ENCODE results near the gene RPL35. TPM values are rescaled to one million over a fixed set of nuclear protein-coding genes. Genes with fewer than 3 reads are reported as not detected.

RPL35 gene
- 1,671 and 1,735 TPM in 2 replicates for total RNA-seq

DNA sequence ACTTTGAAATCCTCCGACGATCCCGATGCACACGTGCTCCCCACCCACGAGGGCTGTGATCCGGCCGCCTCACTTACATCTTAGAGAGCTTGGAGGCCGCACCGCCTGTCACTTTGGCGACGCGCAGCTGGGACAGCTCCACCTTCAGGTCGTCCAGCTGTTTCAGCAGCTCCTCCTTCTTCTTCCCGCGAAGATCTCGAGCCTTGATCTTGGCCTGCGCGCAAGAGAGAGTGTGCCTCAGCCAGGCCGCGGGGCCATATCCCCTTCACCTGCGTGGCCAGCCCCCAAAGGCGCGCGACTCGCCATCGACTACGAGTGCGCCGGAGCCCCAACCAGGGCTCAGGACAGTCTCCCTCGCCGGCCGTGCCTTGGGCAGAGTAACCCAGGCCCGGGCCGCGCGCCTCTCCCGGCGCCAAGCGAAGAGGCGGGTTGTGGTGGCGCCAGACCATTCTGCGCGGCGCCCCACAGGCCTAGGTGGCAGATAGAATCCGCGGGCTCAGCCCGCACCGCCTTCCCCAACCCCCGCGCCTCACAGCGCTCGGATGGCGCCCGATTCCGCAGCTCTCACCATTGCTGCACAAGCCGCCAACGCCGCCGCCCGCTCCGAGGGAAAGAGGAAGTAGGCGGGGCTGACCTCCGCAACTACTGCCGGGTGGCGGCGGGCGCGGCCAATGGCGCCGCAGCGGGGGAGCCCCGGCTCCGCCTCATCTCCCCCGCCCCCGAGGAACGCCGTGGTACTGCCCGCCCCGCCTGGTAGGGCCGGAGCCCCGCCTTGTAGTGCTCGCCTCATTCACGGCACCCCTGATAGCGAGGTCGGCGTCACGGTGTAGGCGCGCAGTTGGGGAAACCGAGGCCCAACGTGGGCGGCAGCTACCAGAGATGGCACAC is at the start of gene RPL35, which contains the start of gene ARPC5L:
Gene RPL35, minus strand, starts transcription at position 616 of the 888 bp plus-strand sequence. Its CDS starts 45 bp downstream, at position 571.
Gene ARPC5L, plus strand, starts transcription at position 789 of the 888 bp plus-strand sequence. CDS start 7,161 bp downstream, outside the sequence.
- intact Hi-C loops (cut with micrococcal nuclease) = loop anchor here (1.0 to 5.0 kb wide), 4 partner anchors 8 to 281 kb away; partner anchors contain the start of genes GOLGA1, SCAI and WDR38
- no peaks in the 10 kb centered on the region for H3K27me3 Mint-ChIP-seq (ENCODE audit: low read depth)
- H3K27ac Mint-ChIP-seq = peak within 1 kb of the TSS; percentile 98
- DNase-seq (ENCODE audit: low spot score) = peak; percentile 94
- H3K4me1 Mint-ChIP-seq (ENCODE audit: low read depth) = peaks cover 19% of the 10 kb centered on the region
- H3K9me3 Mint-ChIP-seq = no peaks in the 10 kb centered on the region
- H3K36me3 Mint-ChIP-seq (ENCODE audit: low read depth) = peaks cover 51% of the 10 kb centered on the region
- H3K4me3 Mint-ChIP-seq (ENCODE audit: low read depth) = peak within 1 kb of the TSS; percentile 94

DNA sequence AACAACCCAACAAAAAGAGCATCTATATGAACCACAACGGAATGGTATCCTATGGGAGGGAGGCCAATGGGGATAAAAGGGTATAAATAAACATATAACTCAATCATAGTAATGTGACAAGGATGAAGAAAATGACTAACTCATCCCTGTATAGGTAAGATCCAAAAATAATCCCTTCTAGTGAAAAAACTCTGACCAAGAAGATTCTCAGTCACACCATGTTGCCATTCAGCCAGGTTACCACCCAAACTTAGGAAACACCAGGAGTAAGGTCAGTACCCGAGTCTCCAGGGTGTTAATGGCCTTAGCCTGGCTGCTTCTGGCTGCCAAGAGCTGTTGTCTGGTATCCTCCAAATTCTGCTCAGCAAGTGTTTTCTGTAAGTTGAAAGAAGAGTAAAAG is 46.3 kb upstream of the RPL35 start:
- Mint-ChIP-seq H3K36me3 (ENCODE audit: low read depth) (peaks cover 40% of the 10 kb centered on the region), H3K27me3 (ENCODE audit: low read depth) (no peaks in the 10 kb centered on the region), H3K9me3 (no peaks in the 10 kb centered on the region), H3K27ac (no peak overlapping the region), H3K4me1 (ENCODE audit: low read depth) (no peaks in the 10 kb centered on the region), H3K4me3 (ENCODE audit: low read depth) (no peak overlapping the region)
- intact Hi-C loops (cut with micrococcal nuclease) = no loop called here
- DNase-seq (ENCODE audit: low spot score) = no peak

DNA sequence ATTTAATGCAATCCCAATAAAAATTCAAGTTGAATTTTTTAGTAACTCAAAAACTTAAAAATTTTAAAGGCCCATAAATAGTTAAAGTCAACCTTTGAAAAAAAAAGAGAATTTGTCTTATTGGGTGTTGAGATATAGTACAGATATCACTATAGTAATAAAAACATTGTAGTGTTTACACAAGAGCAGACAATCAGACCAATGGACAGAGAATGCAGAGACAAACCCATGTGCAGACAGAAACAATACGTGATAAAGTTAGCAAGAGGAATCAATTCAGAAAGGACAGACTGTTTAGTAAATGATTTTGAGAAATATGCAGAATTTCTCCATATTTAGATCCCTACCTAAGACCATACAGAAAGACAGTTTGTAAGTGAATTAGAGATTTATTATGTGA is 45.2 kb upstream of the RPL35 start:
- no peaks in the 10 kb centered on the region for H3K4me1 Mint-ChIP-seq (ENCODE audit: low read depth)
- no peak overlapping the region for H3K4me3 Mint-ChIP-seq (ENCODE audit: low read depth)
- H3K36me3 Mint-ChIP-seq (ENCODE audit: low read depth) = peaks cover 42% of the 10 kb centered on the region

DNA sequence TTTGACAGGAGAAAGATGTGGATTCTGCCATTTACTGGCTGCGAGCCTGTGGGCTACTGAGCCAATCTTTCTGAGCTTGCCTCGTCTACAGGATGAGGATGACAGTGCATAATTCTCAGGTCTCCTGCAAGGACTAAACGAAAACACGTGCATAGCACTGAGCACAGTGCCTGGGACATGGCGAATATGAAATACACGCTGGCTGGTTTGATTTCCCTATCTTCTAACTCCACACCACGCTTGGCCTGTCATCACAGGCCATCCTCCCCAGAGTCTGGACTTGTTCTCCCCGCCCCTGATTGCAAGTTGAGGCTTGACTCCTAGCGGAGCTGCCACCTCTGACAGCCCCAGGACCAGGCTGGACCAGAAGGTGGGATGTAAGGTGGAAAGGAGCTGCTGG is 38.1 kb upstream of the RPL35 start:
- H3K27me3 Mint-ChIP-seq (ENCODE audit: low read depth) = no peaks in the 10 kb centered on the region
- no peak for DNase-seq (ENCODE audit: low spot score)
- peaks cover 34% of the 10 kb centered on the region for H3K36me3 Mint-ChIP-seq (ENCODE audit: low read depth)
- H3K27ac Mint-ChIP-seq = no peak overlapping the region
- peaks cover 1% of the 10 kb centered on the region for H3K4me1 Mint-ChIP-seq (ENCODE audit: low read depth)
- no peak overlapping the region for H3K4me3 Mint-ChIP-seq (ENCODE audit: low read depth)
- intact Hi-C loops (cut with micrococcal nuclease) = no loop called here
- no peaks in the 10 kb centered on the region for H3K9me3 Mint-ChIP-seq

More for the DNA sequence above, 45.2 kb upstream of the RPL35 start:
- intact Hi-C loops (cut with micrococcal nuclease) = no loop called here
- no peaks in the 10 kb centered on the region for H3K9me3 Mint-ChIP-seq
- no peak for DNase-seq (ENCODE audit: low spot score)
- H3K27ac Mint-ChIP-seq = no peak overlapping the region
- H3K27me3 Mint-ChIP-seq (ENCODE audit: low read depth) = no peaks in the 10 kb centered on the region

DNA sequence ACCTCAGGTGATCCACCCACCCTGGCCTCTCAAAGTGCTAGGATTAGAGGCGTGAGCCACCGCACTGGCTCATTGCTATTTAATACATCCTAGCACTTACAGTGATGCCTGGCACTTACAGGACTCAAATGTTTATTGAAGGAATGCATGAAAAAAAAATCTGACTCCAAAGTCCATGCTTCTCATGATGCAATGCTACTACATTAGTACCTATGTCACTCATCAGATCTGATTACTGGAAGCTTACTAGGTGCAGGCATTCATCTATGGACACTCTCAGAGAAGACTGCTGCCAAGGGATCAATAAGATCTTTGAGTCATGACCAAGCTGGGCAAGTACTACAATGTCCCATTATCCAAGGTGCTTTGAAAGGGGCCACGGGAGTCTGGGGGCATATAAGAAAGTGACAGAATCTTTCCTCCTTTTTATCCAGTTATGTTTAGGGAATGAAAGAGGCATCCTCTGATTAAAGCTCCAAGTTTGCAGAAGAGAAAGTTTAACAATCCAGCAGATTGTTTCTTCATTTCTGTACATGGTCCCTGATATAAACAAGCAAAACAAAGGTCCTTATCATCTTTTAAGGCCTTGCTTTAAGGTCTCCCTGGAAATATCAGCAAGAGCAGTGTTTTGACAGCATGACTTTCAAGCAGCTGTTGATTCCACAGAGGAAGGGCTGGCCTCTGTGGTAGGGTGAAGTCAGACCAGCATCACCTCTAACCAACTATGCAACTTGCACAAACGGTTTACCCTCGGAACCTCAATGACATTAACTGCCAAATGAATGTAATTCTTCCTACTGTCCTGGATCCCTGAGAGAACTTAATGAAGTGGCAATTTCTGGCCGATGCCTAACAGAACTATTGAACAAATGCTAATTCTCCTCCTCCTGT is 36.1 kb upstream of the RPL35 start:
- no peak for DNase-seq (ENCODE audit: low spot score)
- Mint-ChIP-seq H3K4me1 (ENCODE audit: low read depth) (peaks cover 4% of the 10 kb centered on the region), H3K36me3 (ENCODE audit: low read depth) (peaks cover 34% of the 10 kb centered on the region), H3K27me3 (ENCODE audit: low read depth) (no peaks in the 10 kb centered on the region), H3K27ac (no peak overlapping the region), H3K9me3 (no peaks in the 10 kb centered on the region), H3K4me3 (ENCODE audit: low read depth) (no peak overlapping the region)
- intact Hi-C loops (cut with micrococcal nuclease) = no loop called here

DNA sequence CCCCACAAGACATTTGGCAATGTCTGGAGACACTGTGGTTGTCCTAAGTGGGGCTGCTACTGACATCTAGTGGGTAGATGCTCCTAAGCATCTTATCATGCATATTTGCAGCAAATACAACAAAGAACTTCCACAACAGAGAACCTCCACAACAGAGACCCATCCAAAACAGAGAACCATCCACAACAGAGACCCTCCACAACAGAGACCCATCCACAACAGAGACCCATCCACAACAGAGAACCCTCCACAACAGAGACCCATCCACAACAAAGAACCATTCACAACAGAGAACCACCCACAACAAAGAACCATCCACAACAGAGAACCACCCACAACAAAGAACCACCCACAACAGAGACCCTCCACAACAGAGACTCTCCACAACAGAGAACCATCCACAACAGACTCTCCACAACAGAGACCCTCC is 33.0 kb upstream of the RPL35 start:
- intact Hi-C loops (cut with micrococcal nuclease) = loop anchor here (1.0 to 2.0 kb wide), 2 partner anchors 24 to 120 kb away; no protein-coding TSS in a partner anchor
- no peaks in the 10 kb centered on the region for H3K27me3 Mint-ChIP-seq (ENCODE audit: low read depth)
- H3K27ac Mint-ChIP-seq = peak overlapping the region; percentile 0
- H3K4me1 Mint-ChIP-seq (ENCODE audit: low read depth) = peaks cover 4% of the 10 kb centered on the region
- peak; percentile 16 for DNase-seq (ENCODE audit: low spot score)
- H3K4me3 Mint-ChIP-seq (ENCODE audit: low read depth) = no peak overlapping the region
- H3K9me3 Mint-ChIP-seq = no peaks in the 10 kb centered on the region
- peaks cover 39% of the 10 kb centered on the region for H3K36me3 Mint-ChIP-seq (ENCODE audit: low read depth)

DNA sequence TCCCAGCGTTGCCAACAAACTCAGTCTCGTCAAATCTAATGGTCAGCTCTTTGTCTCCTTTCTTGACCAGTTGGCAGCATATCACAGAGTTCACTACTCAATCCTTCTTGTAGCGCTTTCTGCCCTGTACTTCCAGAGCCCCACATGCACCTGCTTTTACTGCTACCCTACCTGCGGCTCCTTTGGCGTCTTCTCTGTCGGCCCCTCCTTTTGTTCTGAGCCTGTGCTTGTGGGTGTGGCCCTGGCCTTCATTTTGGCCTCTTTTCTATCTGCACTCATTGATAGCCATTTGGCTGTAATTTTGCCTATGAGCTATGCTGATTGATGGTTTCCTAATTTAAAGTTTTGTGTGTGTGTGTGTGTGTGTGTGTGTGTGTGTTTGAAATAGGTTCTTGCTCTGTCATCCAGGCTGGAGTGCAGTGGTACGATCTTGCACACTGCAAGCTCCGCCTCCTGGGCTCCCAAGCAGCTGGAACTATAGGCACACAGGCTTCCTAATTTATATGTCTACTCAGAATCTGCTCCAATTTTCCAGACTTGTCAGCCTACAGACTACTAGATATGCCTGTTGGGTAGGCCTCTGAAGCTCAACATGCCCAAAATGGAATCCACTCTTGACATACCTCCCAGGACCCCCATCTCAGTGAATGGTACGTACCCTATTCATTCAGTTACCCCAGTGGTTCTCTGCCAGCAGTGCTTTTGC is 32.4 kb upstream of the RPL35 start:
- intact Hi-C loops (cut with micrococcal nuclease) = loop anchor here (1.0 to 2.0 kb wide), 2 partner anchors 23 to 120 kb away; no protein-coding TSS in a partner anchor
- H3K27me3 Mint-ChIP-seq (ENCODE audit: low read depth) = no peaks in the 10 kb centered on the region
- H3K27ac Mint-ChIP-seq = no peak overlapping the region
- no peak overlapping the region for H3K4me3 Mint-ChIP-seq (ENCODE audit: low read depth)
- peaks cover 4% of the 10 kb centered on the region for H3K4me1 Mint-ChIP-seq (ENCODE audit: low read depth)
- no peak for DNase-seq (ENCODE audit: low spot score)
- H3K36me3 Mint-ChIP-seq (ENCODE audit: low read depth) = peaks cover 45% of the 10 kb centered on the region
- H3K9me3 Mint-ChIP-seq = no peaks in the 10 kb centered on the region

DNA sequence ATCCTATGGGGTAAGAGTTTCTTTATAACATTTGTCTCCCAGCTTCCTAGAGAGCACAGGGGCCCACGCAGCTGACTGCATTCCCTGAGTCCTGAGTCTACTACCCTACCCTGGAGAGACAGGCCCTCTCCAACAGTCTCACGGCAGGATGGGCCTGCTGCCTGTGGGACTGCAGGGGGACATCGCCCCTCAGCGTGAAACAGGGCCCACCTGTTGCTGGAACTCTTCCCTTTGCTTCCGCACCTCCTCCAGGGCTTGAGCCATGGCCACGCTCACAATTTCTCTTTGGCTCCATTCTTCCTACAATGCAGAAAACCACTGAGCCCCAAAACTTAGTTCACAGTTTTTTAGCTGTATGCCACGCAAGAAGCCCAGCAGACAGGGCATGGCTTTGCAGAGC is 28.4 kb upstream of the RPL35 start:
- no peak overlapping the region for H3K4me3 Mint-ChIP-seq (ENCODE audit: low read depth)
- no peaks in the 10 kb centered on the region for H3K9me3 Mint-ChIP-seq
- intact Hi-C loops (cut with micrococcal nuclease) = no loop called here
- H3K27me3 Mint-ChIP-seq (ENCODE audit: low read depth) = no peaks in the 10 kb centered on the region
- no peak for DNase-seq (ENCODE audit: low spot score)
- H3K4me1 Mint-ChIP-seq (ENCODE audit: low read depth) = peaks cover 4% of the 10 kb centered on the region
- no peak overlapping the region for H3K27ac Mint-ChIP-seq
- peaks cover 52% of the 10 kb centered on the region for H3K36me3 Mint-ChIP-seq (ENCODE audit: low read depth)

DNA sequence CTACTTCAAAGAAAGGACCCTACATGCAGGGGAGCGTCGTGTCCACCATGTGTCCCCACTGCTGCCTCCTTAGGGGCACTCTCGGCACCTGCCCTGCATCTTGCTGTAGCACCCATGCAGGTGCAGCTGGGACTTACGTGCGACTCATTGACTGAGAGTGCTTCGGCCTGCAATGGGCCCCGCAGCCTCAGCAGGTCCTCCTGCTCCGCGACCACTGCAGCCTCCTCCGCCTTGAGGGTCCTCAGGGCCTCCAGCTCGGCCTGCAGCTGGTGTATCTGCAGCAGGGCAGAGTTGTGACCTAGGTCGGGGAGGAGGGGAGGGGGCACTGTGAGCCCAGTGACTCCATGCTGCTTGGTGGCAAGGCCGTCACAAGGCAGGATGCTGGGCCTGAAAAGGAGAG is 27.2 kb upstream of the RPL35 start:
- Mint-ChIP-seq H3K27me3 (ENCODE audit: low read depth) (no peaks in the 10 kb centered on the region), H3K4me1 (ENCODE audit: low read depth) (no peaks in the 10 kb centered on the region), H3K4me3 (ENCODE audit: low read depth) (no peak overlapping the region), H3K27ac (no peak overlapping the region), H3K36me3 (ENCODE audit: low read depth) (peaks cover 56% of the 10 kb centered on the region), H3K9me3 (no peaks in the 10 kb centered on the region)
- intact Hi-C loops (cut with micrococcal nuclease) = no loop called here
- no peak for DNase-seq (ENCODE audit: low spot score)

DNA sequence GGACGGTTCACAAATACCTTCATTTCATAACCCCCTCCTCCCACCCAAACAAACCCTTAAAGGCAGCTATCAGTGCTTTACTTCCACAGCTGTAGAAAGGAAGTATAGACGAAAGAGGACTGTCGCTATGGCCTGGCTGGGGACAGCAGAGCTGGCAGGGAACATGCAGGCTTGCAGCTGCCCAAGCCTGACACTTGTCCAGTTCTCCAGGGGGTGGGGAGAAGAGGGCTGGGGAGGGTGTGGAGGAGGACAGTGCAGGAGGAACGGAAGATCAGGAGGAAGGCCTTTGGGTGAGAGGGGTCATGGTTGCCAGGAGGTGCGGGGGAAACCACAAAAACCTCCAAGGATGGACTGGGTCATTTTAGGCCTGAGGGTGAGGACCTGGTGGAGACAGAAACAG is 26.1 kb upstream of the RPL35 start:
- intact Hi-C loops (cut with micrococcal nuclease) = no loop called here
- DNase-seq (ENCODE audit: low spot score) = no peak
- H3K27ac Mint-ChIP-seq = no peak overlapping the region
- H3K36me3 Mint-ChIP-seq (ENCODE audit: low read depth) = peaks cover 50% of the 10 kb centered on the region
- no peaks in the 10 kb centered on the region for H3K4me1 Mint-ChIP-seq (ENCODE audit: low read depth)
- no peak overlapping the region for H3K4me3 Mint-ChIP-seq (ENCODE audit: low read depth)
- no peaks in the 10 kb centered on the region for H3K27me3 Mint-ChIP-seq (ENCODE audit: low read depth)
- no peaks in the 10 kb centered on the region for H3K9me3 Mint-ChIP-seq

DNA sequence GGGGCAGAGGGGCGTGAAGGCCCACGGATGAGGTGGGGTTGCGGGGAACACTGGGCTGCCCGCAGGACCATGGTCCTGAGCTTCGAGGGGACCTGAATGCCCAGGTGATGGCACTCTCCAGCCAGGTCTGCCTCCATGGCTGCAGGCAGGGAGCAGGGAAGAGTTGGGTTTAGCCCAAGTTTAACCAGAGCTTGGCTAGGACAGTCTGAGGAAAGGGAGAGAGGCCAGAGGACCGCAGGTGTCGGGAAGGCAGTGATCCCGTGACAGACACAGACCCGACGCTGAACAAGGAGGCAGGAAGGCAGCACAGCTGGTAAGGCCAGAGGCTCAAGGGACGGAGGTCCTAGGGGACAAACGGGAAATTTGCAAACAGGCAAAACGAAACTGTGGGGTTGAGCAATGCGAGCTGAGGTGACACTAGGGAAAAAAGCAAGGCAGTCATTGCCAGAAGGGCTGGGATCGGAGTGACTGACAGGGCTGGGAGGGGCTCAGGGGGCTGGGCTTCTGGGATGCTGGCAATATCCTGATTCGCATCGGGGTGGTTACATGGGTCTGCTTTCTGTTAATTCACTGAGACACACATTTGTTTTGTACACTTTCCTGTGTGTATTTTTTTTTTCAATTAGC is 25.2 kb upstream of the RPL35 start:
- no peaks in the 10 kb centered on the region for H3K9me3 Mint-ChIP-seq
- no peak overlapping the region for H3K27ac Mint-ChIP-seq
- no peak overlapping the region for H3K4me3 Mint-ChIP-seq (ENCODE audit: low read depth)
- intact Hi-C loops (cut with micrococcal nuclease) = no loop called here
- DNase-seq (ENCODE audit: low spot score) = no peak
- peaks cover 50% of the 10 kb centered on the region for H3K36me3 Mint-ChIP-seq (ENCODE audit: low read depth)
- H3K27me3 Mint-ChIP-seq (ENCODE audit: low read depth) = no peaks in the 10 kb centered on the region
- no peaks in the 10 kb centered on the region for H3K4me1 Mint-ChIP-seq (ENCODE audit: low read depth)

DNA sequence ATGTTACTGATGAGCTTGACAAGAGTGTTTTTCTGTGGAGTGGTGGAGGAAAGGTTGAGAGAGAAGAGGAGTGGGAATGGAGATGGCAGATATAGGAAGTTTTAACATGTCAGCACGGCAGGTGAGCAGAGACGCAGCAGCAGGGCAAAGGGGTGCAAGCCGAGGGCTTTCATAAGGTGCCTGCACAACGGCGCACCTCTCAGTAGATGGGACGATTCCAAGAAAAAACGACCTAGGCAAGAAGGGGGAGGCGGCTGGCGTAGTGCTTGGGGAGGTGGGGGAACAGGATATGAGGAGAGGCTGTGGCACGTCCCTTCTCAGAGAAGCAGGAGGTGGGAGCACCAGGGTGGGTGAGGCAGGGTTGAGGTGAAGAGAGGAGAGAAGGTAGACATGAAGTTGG is 24.7 kb upstream of the RPL35 start:
- no peak overlapping the region for H3K4me3 Mint-ChIP-seq (ENCODE audit: low read depth)
- no peak overlapping the region for H3K27ac Mint-ChIP-seq
- intact Hi-C loops (cut with micrococcal nuclease) = no loop called here
- no peaks in the 10 kb centered on the region for H3K4me1 Mint-ChIP-seq (ENCODE audit: low read depth)
- H3K27me3 Mint-ChIP-seq (ENCODE audit: low read depth) = no peaks in the 10 kb centered on the region
- no peak for DNase-seq (ENCODE audit: low spot score)
- H3K36me3 Mint-ChIP-seq (ENCODE audit: low read depth) = peaks cover 55% of the 10 kb centered on the region
- H3K9me3 Mint-ChIP-seq = no peaks in the 10 kb centered on the region

Measured in activated T-helper 2 cell treated with anti-CD3 and anti-CD28 coated beads, Interferon-gamma antibody, Interleukin-2, Interleukin-4, amounts not matched to agents 10 μg/mL and 5 μg/mL and 100 μg/mL, durations not matched to agents 14 hours and 24 hours and 36 hours (primary cell).